ENCODE data around the gene R3HDM2.

DNA sequence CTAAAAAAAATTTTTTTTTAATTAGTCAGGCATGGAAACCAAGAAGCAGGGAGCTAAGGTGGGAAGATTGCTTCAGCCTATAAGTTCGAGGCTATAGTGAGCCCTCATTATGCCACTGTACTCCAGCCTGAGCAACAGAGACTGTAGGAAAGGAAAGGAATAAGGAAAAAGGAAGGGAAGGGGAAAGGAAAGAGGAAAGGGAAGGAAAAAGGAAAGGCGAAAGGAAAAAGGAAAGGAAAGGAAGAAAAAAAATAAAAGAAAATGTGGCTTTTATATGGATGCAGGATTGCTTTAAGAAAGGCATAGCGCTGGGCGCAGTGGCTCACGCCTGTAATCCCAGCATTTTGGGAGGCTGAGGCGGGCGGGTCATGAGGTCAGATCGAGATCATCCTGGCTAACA, 70.4 kb downstream of the R3HDM2 start:
- TF ChIP-seq, protein P1, sequence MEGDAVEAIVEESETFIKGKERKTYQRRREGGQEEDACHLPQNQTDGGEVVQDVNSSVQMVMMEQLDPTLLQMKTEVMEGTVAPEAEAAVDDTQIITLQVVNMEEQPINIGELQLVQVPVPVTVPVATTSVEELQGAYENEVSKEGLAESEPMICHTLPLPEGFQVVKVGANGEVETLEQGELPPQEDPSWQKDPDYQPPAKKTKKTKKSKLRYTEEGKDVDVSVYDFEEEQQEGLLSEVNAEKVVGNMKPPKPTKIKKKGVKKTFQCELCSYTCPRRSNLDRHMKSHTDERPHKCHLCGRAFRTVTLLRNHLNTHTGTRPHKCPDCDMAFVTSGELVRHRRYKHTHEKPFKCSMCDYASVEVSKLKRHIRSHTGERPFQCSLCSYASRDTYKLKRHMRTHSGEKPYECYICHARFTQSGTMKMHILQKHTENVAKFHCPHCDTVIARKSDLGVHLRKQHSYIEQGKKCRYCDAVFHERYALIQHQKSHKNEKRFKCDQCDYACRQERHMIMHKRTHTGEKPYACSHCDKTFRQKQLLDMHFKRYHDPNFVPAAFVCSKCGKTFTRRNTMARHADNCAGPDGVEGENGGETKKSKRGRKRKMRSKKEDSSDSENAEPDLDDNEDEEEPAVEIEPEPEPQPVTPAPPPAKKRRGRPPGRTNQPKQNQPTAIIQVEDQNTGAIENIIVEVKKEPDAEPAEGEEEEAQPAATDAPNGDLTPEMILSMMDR (IDR thresholded peaks at IDR 0.05; ENCODE audit: borderline replicate concordance, extremely low read depth, low read length, poor library complexity, severe bottlenecking), result no peak
- TF ChIP-seq EZH2 (IDR thresholded peaks at IDR 0.05; ENCODE audit: borderline replicate concordance, low read depth, low read length, severe bottlenecking), result no peak
